ENCODE results near the gene PHLDA2.

The PHLDA2 gene

GRCh38 chr11:2927851-2928604 is 1.2 kb downstream of the PHLDA2 start:
- no peak for DNase-seq

- no peak for DNase-seq
These were observed 2.0 kb downstream of the PHLDA2 start for GRCh38 chr11:2927121-2927800.

GRCh38 chr11:2926611-2927051 is 2.6 kb downstream of the PHLDA2 start:
- DNase-seq: no peak

GRCh38 chr11:2924821-2925675 is 4.2 kb downstream of the PHLDA2 start:
- no peak for DNase-seq

- DNase-seq: no peak
These were observed 4.8 kb downstream of the PHLDA2 start for GRCh38 chr11:2924381-2924780.

- DNase-seq: no peak
These were observed 5.5 kb downstream of the PHLDA2 start for GRCh38 chr11:2923446-2924375.

GRCh38 chr11:2922655-2923054 is 6.6 kb downstream of the PHLDA2 start:
- DNase-seq: no peak

- DNase-seq: no peak
These were observed 7.3 kb downstream of the PHLDA2 start for GRCh38 chr11:2921742-2922493.

GRCh38 chr11:2921261-2921660 is 8.0 kb downstream of the PHLDA2 start:
- no peak for DNase-seq

- DNase-seq: no peak
These were observed 8.9 kb downstream of the PHLDA2 start for GRCh38 chr11:2920343-2920742.

GRCh38 chr11:2919837-2920236 is 9.4 kb downstream of the PHLDA2 start:
- no peak for DNase-seq

- no peak for DNase-seq
These were observed 10.0 kb downstream of the PHLDA2 start for GRCh38 chr11:2919188-2919587.

GRCh38 chr11:2917842-2918490 is 11.3 kb downstream of the PHLDA2 start:
- no peak for DNase-seq

GRCh38 chr11:2916892-2917645 is 12.2 kb downstream of the PHLDA2 start:
- DNase-seq: no peak

GRCh38 chr11:2916114-2916891 is 12.9 kb downstream of the PHLDA2 start:
- DNase-seq: no peak

- no peak for DNase-seq
These were observed 13.7 kb downstream of the PHLDA2 start for GRCh38 chr11:2915473-2915872.

GRCh38 chr11:2914455-2915195 is 14.6 kb downstream of the PHLDA2 start:
- DNase-seq: no peak

- no peak for DNase-seq
These were observed 15.4 kb downstream of the PHLDA2 start for GRCh38 chr11:2913776-2914175.

- no peak for DNase-seq
These were observed 16.2 kb downstream of the PHLDA2 start for GRCh38 chr11:2913019-2913431.
